HCT116 (cell line): Measurements from ENCODE around the gene UTP14A. TPM values are rescaled to one million over a fixed set of nuclear protein-coding genes. Genes with fewer than 3 reads are reported as not detected.

Experiments used
- ATAC-seq: fragments of 200-7000 bp; cut with Tn5 transposase; 2 replicates; pipeline ENCODE4 v1.9.1; 2020; ENCODE audit warnings: mild to moderate bottlenecking, moderate library complexity
- BruUV-seq: library from RNA; stranded (reverse); fragments of 400-500 nt; replicated peaks from 2 replicates; lab custom pipeline; 2021; lab: Mats Ljungman, UMichigan
- CTCF ChIA-PET: fragments of 300-600 bp; sonication (Branson Sonifier 250); formaldehyde crosslinking; loops from one replicate; lab custom pipeline; 2021; ENCODE audit warnings: antibody characterized with exemption; lab: Charles Lee
- POLR2A ChIA-PET: fragments of 300-600, 350-600 bp; sonication (Branson Sonifier 250); formaldehyde crosslinking; loops from one replicate; lab custom pipeline; 2021; ENCODE audit warnings: antibody characterized with exemption; lab: Charles Lee
- RAD21 ChIA-PET, 2 experiments: fragments of 300-600 bp; sonication (Branson Sonifier 250); formaldehyde crosslinking; loops; one replicate each; lab custom pipeline; 2023; ENCODE audit warnings: low total read pairs in 2 of 2; ENCODE audit not compliant: uncharacterized antibody in 2 of 2, unreplicated experiment in 2 of 2, low non-redundant PET in 1 of 2; lab: Charles Lee
- DNase-seq: peaks from one replicate; pipeline ENCODE4 v3.0.0-alpha.2; 2010; ENCODE audit warnings: low read depth, low spot score
- H2AFZ ChIP-seq: fragments of 200-600 bp; shearing (Covaris generic), sonication (generic); 2 replicates; pipeline ENCODE4 v1.6.1; 2017; ENCODE audit warnings: low read depth, mixed run types, mixed read lengths, antibody characterized with exemption, low read length; ENCODE audit not compliant: poor library complexity, severe bottlenecking
- H3K27ac ChIP-seq: 2 replicates; pipeline ENCODE4 v1.5.1; 2012; ENCODE audit warnings: low read depth, low read length
- H3K27me3 ChIP-seq: fragments of 200-600 bp; sonication (generic); 2 replicates; pipeline ENCODE4 v1.6.1; 2016; ENCODE audit warnings: mixed run types, low read length, mixed read lengths; ENCODE audit not compliant: insufficient read depth
- H3K36me3 ChIP-seq, 2 experiments: fragments of 200-500 bp in 1 of 2; fragments of 200-600 bp in 1 of 2; sonication (Bioruptor generic) in 1 of 2; sonication (generic) in 1 of 2; 2 replicates each; pipeline versions ENCODE4 v1.5.1 to v1.6.1; 2014 to 2016; ENCODE audit warnings: low read length in 2 of 2, inconsistent platforms in 1 of 2, mixed read lengths in 1 of 2, mixed run types in 1 of 2; ENCODE audit not compliant: insufficient read depth in 2 of 2, control insufficient read depth in 1 of 2
- H3K4me1 ChIP-seq, 2 experiments: fragments of 200-600 bp in 1 of 2; sonication (generic) in 1 of 2; 2 replicates each; pipeline versions ENCODE4 v1.5.1 to v1.6.1; 2012 to 2017; ENCODE audit warnings: low read length in 2 of 2, inconsistent platforms in 1 of 2, mild to moderate bottlenecking in 1 of 2, mixed read lengths in 1 of 2, mixed run types in 1 of 2, moderate library complexity in 1 of 2; ENCODE audit not compliant: insufficient read depth in 2 of 2, control insufficient read depth in 1 of 2
- H3K4me2 ChIP-seq: fragments of 200-600 bp; sonication (generic); 2 replicates; pipeline ENCODE4 v1.6.1; 2017; ENCODE audit warnings: mixed run types, low read length, mixed read lengths
- H3K4me3 ChIP-seq, 2 experiments: fragments of 200-600 bp in 1 of 2; sonication (generic) in 1 of 2; replicated peaks in 1 of 2; 2 replicates each; pipeline ENCODE4 v1.5.1; 2011 to 2016; ENCODE audit warnings: low read length in 2 of 2, control low read depth in 1 of 2, low read depth in 1 of 2, mild to moderate bottlenecking in 1 of 2, mixed read lengths in 1 of 2, mixed run types in 1 of 2
- H3K79me2 ChIP-seq: fragments of 200-600 bp; sonication (generic); 2 replicates; pipeline ENCODE4 v1.6.1; 2017; ENCODE audit warnings: mild to moderate bottlenecking, mixed run types, low read length, moderate library complexity, mixed read lengths; ENCODE audit not compliant: insufficient read depth
- H3K9ac ChIP-seq: fragments of 200-600 bp; sonication (generic); 2 replicates; pipeline ENCODE4 v1.6.1; 2016; ENCODE audit warnings: low read length, mixed read lengths
- H3K9me2 ChIP-seq: fragments of 200-600 bp; sonication (generic), shearing (Covaris generic); 2 replicates; pipeline ENCODE4 v1.6.1; 2017; ENCODE audit warnings: mixed run types, mild to moderate bottlenecking, moderate library complexity; ENCODE audit not compliant: insufficient read depth
- H3K9me3 ChIP-seq, 2 experiments: fragments of 200-500 bp in 1 of 2; fragments of 200-600 bp in 1 of 2; sonication (Bioruptor generic) in 1 of 2; sonication (generic) in 1 of 2; 2 replicates each; pipeline ENCODE4 v1.6.1; 2014 to 2017; ENCODE audit warnings: low read length in 2 of 2, mixed read lengths in 2 of 2, inconsistent platforms in 1 of 2, low read depth in 1 of 2, mild to moderate bottlenecking in 1 of 2, mixed run types in 1 of 2, moderate library complexity in 1 of 2; ENCODE audit not compliant: control insufficient read depth in 1 of 2, insufficient read depth in 1 of 2
- H4K20me1 ChIP-seq: fragments of 200-600 bp; sonication (generic), shearing (Covaris generic); 2 replicates; pipeline ENCODE4 v1.6.1; 2017; ENCODE audit warnings: mixed run types, mild to moderate bottlenecking, moderate library complexity; ENCODE audit not compliant: insufficient read depth
- CBX3 ChIP-seq: IDR thresholded peaks from 2 replicates; pipeline ENCODE4 v1.6.1; 2012; ENCODE audit warnings: low read depth
- EGR1 ChIP-seq: IDR thresholded peaks from 2 replicates; pipeline ENCODE4 v1.6.1; 2012; ENCODE audit warnings: low read depth
- POLR2AphosphoS5 ChIP-seq: IDR thresholded peaks from 2 replicates; pipeline ENCODE4 v1.6.1; 2011; ENCODE audit warnings: mild to moderate bottlenecking, low read depth, low read length, moderate library complexity
- intact Hi-C: fragments of 100-400 bp; cut with micrococcal nuclease; formaldehyde crosslinking; loops from 2 replicates; pipeline ENCODE4 v1.10.0; 2022
- total RNA-seq: library from RNA; stranded (reverse); gene quantifications from one replicate; pipeline ENCODE4 v1.2.1, GENCODE V29; 2021; ENCODE audit not compliant: unreplicated experiment

The UTP14A gene
- total RNA-seq, 1 experiment from 2014 or later: 28.3 TPM

- Histone ChIP-seq H3K4me1 (peaks cover 9 to 31% of the 10 kb centered on the region in 2 experiments), H3K27me3 (no peaks in the 10 kb centered on the region)
- ATAC-seq: no peak
- POLR2A ChIA-PET: no interaction called here
- BruUV-seq: no TSS peak
- RAD21 ChIA-PET: no interaction called here
- no peak for TF ChIP-seq EGR1
- TF ChIP-seq, all 23 proteins: peak for 0
- Histone ChIP-seq H3K36me3 (no peaks in the 10 kb centered on the region), H3K79me2 (no peaks in the 10 kb centered on the region), H3K9ac (no peak overlapping the region), H3K4me3 (no peak overlapping the region), H3K27ac (no peak overlapping the region), H2AFZ (no peak overlapping the region), H3K9me2 (no peaks in the 10 kb centered on the region), H4K20me1 (no peaks in the 10 kb centered on the region), H3K4me2 (no peak overlapping the region), H3K9me3 (no peaks in the 10 kb centered on the region)
- CTCF ChIA-PET: no interaction called here
- intact Hi-C loops: no loop called here
- no peak for DNase-seq
Measured at GRCh38 chrX:129959493-129959832, 53.5 kb downstream of the UTP14A start.

GRCh38 chrX:129961180-129962083, 55.5 kb downstream of the UTP14A start:
- Histone ChIP-seq H3K9me3 (no peaks in the 10 kb centered on the region), H3K4me1 (peaks cover 9 to 31% of the 10 kb centered on the region in 2 experiments), H3K27ac (peak overlapping the region; percentile 55), H3K4me3 (peak overlapping the region; percentile 32 to 51), H3K36me3 (no peaks in the 10 kb centered on the region), H2AFZ (no peak overlapping the region), H3K9ac (peak overlapping the region; percentile 44), H3K4me2 (peak overlapping the region; percentile 87), H4K20me1 (no peaks in the 10 kb centered on the region), H3K9me2 (no peaks in the 10 kb centered on the region), H3K79me2 (no peaks in the 10 kb centered on the region), H3K27me3 (no peaks in the 10 kb centered on the region)
- BruUV-seq: TSS peak; percentile 84
- intact Hi-C loops: no loop called here
- ChIA-PET POLR2A (interaction anchor here (0.8 kb wide), 1 partner anchor 30 kb away, joined by 3 read pairs; no protein-coding TSS in a partner anchor), CTCF (no interaction called here), RAD21 (no interaction called here)
- peak; percentile 12 for DNase-seq
- no peak for TF ChIP-seq CBX3
- peak; percentile 67 for TF ChIP-seq POLR2AphosphoS5
- ATAC-seq: peak; percentile 87
